GM06990 (cell line): ENCODE results near the gene IGF2BP2.
A peak's percentile ranks its signal among the peaks of the same experiment; 100 is the strongest.
"Not testable (repeated sequence)": the region's sequence is repeated elsewhere in the genome, so short reads cannot be mapped to it uniquely, and the experiment has no call there.

Source experiments
- DNase-seq: peaks from one replicate; pipeline ENCODE4 v3.0.0-alpha.2; 2011; ENCODE audit not compliant: insufficient read length; ENCODE audit errors: extremely low read depth
- H3K27me3 ChIP-seq: replicated peaks from 2 replicates; pipeline ENCODE4 v1.6.0; 2011; ENCODE audit warnings: low read length; ENCODE audit not compliant: control insufficient read depth, insufficient read depth
- H3K36me3 ChIP-seq: 2 replicates; pipeline ENCODE4 v1.5.1; 2011; ENCODE audit warnings: low read length; ENCODE audit not compliant: control insufficient read depth, insufficient read depth
- H3K4me3 ChIP-seq: replicated peaks from 2 replicates; pipeline ENCODE4 v1.5.1; 2011; ENCODE audit warnings: low read depth, mild to moderate bottlenecking, control low read depth, low read length
- TF ChIP-seq, protein P1 (sequence below): IDR thresholded peaks from 2 replicates; pipeline ENCODE4 v1.5.1; 2011; ENCODE audit warnings: low read length, control low read depth, mild to moderate bottlenecking, inconsistent platforms; ENCODE audit not compliant: insufficient read depth, poor library complexity, severe bottlenecking

Gene IGF2BP2

DNA sequence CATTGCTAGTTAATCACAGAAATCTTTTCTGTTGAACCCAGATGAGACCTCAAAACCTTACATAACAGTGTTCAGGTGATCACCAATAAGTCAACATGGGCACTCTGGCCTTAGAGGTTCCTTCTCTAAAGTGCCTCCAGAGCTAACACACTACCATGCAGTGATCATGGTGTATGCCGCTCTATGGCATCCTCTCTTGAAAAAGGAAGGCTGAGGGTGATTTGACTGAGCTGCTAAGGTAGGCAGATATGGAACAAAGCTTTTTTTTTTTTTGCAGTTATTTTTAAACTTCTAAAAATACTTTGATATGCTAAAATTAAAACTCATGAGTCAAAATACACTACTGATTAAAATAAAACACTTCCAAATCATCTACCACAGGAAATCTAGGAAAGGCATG lies 46.0 kb downstream of the IGF2BP2 start:
- no peak for DNase-seq
- TF ChIP-seq, protein P1, sequence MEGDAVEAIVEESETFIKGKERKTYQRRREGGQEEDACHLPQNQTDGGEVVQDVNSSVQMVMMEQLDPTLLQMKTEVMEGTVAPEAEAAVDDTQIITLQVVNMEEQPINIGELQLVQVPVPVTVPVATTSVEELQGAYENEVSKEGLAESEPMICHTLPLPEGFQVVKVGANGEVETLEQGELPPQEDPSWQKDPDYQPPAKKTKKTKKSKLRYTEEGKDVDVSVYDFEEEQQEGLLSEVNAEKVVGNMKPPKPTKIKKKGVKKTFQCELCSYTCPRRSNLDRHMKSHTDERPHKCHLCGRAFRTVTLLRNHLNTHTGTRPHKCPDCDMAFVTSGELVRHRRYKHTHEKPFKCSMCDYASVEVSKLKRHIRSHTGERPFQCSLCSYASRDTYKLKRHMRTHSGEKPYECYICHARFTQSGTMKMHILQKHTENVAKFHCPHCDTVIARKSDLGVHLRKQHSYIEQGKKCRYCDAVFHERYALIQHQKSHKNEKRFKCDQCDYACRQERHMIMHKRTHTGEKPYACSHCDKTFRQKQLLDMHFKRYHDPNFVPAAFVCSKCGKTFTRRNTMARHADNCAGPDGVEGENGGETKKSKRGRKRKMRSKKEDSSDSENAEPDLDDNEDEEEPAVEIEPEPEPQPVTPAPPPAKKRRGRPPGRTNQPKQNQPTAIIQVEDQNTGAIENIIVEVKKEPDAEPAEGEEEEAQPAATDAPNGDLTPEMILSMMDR: no peak
- no peaks in the 10 kb centered on the region for H3K36me3 ChIP-seq
- no peak overlapping the region for H3K4me3 ChIP-seq
- H3K27me3 ChIP-seq: no peaks in the 10 kb centered on the region; the same call in 1 of the 2 replicates

DNA sequence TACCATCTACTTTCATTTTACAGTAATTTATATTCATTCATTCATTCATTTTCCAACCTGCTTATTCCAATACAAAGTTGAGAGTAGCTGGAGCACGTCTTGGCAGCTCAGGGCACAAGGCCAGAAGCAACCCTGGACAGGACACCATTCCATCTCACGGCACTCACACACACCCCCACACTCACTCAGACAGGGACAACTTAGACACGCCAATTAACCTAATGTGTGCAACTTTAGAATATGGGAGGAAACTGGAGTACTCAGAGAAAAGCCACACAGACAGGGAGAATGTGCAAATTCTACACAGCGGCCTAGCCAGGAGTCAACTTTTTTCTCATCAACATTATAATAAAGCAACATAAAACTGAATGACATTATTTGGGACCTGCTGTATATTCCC lies 46.7 kb downstream of the IGF2BP2 start:
- TF ChIP-seq, protein P1: no peak
- DNase-seq: no peak
- Histone ChIP-seq H3K36me3 (no peaks in the 10 kb centered on the region), H3K4me3 (no peak overlapping the region), H3K27me3 (no peaks in the 10 kb centered on the region; the same call in 1 of the 2 replicates)

DNA sequence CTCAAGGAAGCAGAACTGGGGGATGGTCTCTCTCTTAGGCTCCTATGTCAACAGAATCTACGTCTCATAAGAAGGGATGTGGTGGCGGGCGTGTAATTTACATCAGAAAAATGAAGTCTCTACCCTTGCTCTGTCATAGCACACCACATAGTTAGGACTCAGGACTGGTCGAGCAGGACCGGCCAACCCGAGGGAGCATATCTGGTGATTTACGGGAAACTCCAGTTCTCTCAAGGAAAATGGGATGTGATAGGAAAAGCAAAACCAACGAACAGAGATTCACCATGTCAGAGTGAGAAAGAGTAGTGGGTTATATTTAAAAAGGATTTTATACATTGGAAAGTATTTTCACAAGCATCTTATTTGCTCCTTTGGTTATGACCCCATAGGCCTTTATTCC lies 54.7 kb downstream of the IGF2BP2 start:
- peaks cover 1% of the 10 kb centered on the region for H3K27me3 ChIP-seq
- H3K36me3 ChIP-seq: no peaks in the 10 kb centered on the region
- DNase-seq: no peak
- H3K4me3 ChIP-seq: no peak overlapping the region
- TF ChIP-seq, protein P1: no peak

DNA sequence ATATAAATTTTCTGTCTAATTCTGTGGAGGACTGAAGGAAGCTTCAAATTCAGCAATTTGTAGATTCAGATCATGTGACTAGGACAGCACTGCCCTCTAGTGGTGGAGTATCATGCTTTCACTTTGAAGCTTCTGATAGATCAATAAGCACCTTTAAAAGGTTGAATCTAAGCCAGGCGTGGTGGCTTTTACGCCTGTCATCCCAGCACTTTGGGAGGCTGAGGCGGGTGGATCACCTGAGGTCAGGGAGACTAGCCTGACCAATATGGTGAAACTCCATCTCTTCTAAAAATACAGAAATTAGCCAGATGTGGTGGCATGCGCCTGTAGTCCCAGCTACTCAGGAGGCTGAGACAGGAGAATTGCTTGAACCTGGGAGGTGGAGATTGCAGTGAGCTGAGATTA lies 56.3 kb downstream of the IGF2BP2 start:
- not testable (repeated sequence) for H3K36me3 ChIP-seq, H3K4me3 ChIP-seq, H3K27me3 ChIP-seq
- TF ChIP-seq, protein P1: peak; percentile 67
- peak; percentile 29 for DNase-seq

DNA sequence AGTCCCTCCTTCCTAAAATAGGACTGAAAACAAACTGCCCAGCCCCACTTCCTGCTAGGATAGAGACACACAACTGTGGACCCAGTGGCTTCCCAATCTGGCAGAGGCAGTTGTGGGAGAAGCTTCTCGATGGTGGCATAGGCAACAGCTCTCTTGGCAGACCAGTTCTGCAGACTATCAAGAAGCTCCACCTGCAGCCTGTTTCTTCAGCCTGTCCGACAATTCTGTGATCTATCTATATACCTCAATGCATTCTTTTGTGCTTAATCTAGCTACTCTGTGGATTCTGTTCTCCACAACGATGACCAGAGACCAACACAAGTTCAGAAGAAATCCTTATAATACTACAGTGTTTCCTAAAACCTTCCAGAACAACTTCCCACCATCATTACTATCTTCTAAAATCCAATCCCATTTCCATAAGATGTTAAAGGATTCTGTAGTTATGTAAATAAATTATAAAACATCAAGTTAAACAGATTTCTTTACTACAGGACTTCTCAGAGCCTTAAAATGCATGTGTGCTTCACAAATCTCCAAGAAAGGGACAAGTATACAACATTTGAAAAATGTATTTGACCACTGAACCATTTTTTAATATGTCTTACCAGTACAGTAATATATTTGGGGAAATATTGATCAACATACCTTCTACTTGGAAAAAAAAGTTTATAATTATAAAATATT lies 57.7 kb downstream of the IGF2BP2 start:
- DNase-seq: no peak
- peaks cover 1% of the 10 kb centered on the region for H3K27me3 ChIP-seq
- TF ChIP-seq, protein P1: no peak
- H3K36me3 ChIP-seq: no peaks in the 10 kb centered on the region
- no peak overlapping the region; the same call in 1 of the 2 replicates for H3K4me3 ChIP-seq
